Esophagus squamous epithelium (tissue), 5 donors: ENCODE data around the gene ZWILCH. TPM values are rescaled to one million over a fixed set of nuclear protein-coding genes. Genes with fewer than 3 reads are reported as not detected.
"Not testable (repeated sequence)": the region's sequence is repeated elsewhere in the genome, so short reads cannot be mapped to it uniquely, and the experiment has no call there.

Experiments used
- DNase-seq: peaks from one replicate; lab custom pipeline; 2025; lab: John Stamatoyannopoulos, UW
- H3K27ac ChIP-seq, 4 donors: fragments of 200-600 bp; sonication (generic); one replicate each; pipeline ENCODE4 v1.5.1; 2016 to 2019; ENCODE audit warnings: mild to moderate bottlenecking in 1 of 4
- H3K27me3 ChIP-seq, 4 donors: fragments of 200-600 bp; sonication (generic); 1 replicate in 3 of 4; 2 replicates in 1 of 4; pipeline versions ENCODE4 v1.5.1 to v1.6.0; 2017 to 2021; ENCODE audit warnings: antibody characterized with exemption in 1 of 4
- H3K36me3 ChIP-seq, 3 donors: fragments of 200-600 bp; sonication (generic); one replicate each; pipeline ENCODE4 v1.5.1; 2016 to 2019
- H3K4me1 ChIP-seq, 3 donors: fragments of 200-600 bp; sonication (generic); one replicate each; pipeline ENCODE4 v1.5.1; 2017 to 2019
- H3K4me3 ChIP-seq, 4 donors: fragments of 200-600 bp; sonication (generic); 1 replicate in 3 of 4; 2 replicates in 1 of 4; pipeline ENCODE4 v1.5.1; 2016 to 2019; ENCODE audit warnings: mild to moderate bottlenecking in 2 of 4, moderate library complexity in 1 of 4
- H3K9me3 ChIP-seq, 3 donors: fragments of 200-600 bp; sonication (generic); one replicate each; pipeline ENCODE4 v1.5.1; 2016 to 2019
- CTCF ChIP-seq, 6 experiments: fragments of 450-650 bp in 4 of 6; fragments of 200-600 bp in 2 of 6; sonication (generic) in 2 of 6; IDR thresholded peaks; one replicate each; pipeline ENCODE4 v1.5.1; 2016 to 2019; ENCODE audit warnings: antibody characterized with exemption in 6 of 6, mild to moderate bottlenecking in 4 of 6, moderate library complexity in 4 of 6
- POLR2A ChIP-seq, 4 donors: fragments of 450-650 bp; IDR thresholded peaks; one replicate each; pipeline ENCODE4 v1.6.1; 2017; ENCODE audit warnings: antibody characterized with exemption in 4 of 4, mild to moderate bottlenecking in 4 of 4, moderate library complexity in 3 of 4
- WGBS, 2 donors: methylation state at CpG; one replicate each; pipeline ENCODE4 v1.1.5; 2018; 5-methylcytosine and 5-hydroxymethylcytosine counted together
- intact Hi-C: fragments of 100-400 bp; cut with DNase I; formaldehyde crosslinking; loops from one replicate; pipeline ENCODE4 v1.15.0; 2022
- total RNA-seq, 4 donors: library from RNA; depleted of rRNA; stranded (reverse); fragments of >200 nt; gene quantifications; one replicate each; pipeline ENCODE4 v1.1.0, GENCODE V29; 2016
- donor health status: DM: yes; HTN: yes; CAD: no.

ZWILCH gene
- total RNA-seq, 4 donors from 2014 or later = 4.5 to 21.2 (median 11.4) TPM

GRCh38 chr15:66588537-66588936 lies 83.4 kb downstream of the ZWILCH start:
- no peaks in the 10 kb centered on the region for H3K9me3 ChIP-seq
- intact Hi-C loops = no loop called here
- H3K4me1 ChIP-seq = no peaks in the 10 kb centered on the region
- TF ChIP-seq POLR2A (IDR thresholded peaks at IDR 0.05) = no peak
- TF ChIP-seq CTCF (IDR thresholded peaks at IDR 0.05) = peak in 1 of 6 experiments; percentile 11
- no peak overlapping the region for H3K27ac ChIP-seq
- H3K36me3 ChIP-seq = no peaks in the 10 kb centered on the region
- no peak overlapping the region for H3K4me3 ChIP-seq
- no peak for DNase-seq
- peaks cover 0 to 9% (median 0%) of the 10 kb centered on the region in 4 donors for H3K27me3 ChIP-seq
- 48 to 50% methylated on average over 1 to 5 of the region's 5 CpGs for WGBS, 2 donors

- no peak overlapping the region for H3K27ac ChIP-seq
- 80 to 86% methylated on average over 2 of the region's 8 CpGs for WGBS, 2 donors
- DNase-seq = no peak
- intact Hi-C loops = no loop called here
- H3K36me3 ChIP-seq = no peaks in the 10 kb centered on the region
- no peaks in the 10 kb centered on the region for H3K4me1 ChIP-seq
- TF ChIP-seq POLR2A (IDR thresholded peaks at IDR 0.05) (no peak), CTCF (IDR thresholded peaks at IDR 0.05) (no peak)
- no peak overlapping the region for H3K4me3 ChIP-seq
- peaks cover 0 to 9% (median 0%) of the 10 kb centered on the region in 4 donors for H3K27me3 ChIP-seq
- H3K9me3 ChIP-seq = no peaks in the 10 kb centered on the region
These were observed 83.8 kb downstream of the ZWILCH start for GRCh38 chr15:66588971-66589370.

- intact Hi-C loops, DNase-seq, H3K4me3 ChIP-seq, H3K4me1 ChIP-seq, H3K27me3 ChIP-seq, H3K36me3 ChIP-seq, H3K9me3 ChIP-seq, H3K27ac ChIP-seq: not testable (repeated sequence)
- WGBS, 2 donors = 79 to 86% methylated on average over 1 to 3 of the region's 6 CpGs
These were observed 84.3 kb downstream of the ZWILCH start for GRCh38 chr15:66589429-66589828.

GRCh38 chr15:66590435-66590834 lies 85.3 kb downstream of the ZWILCH start:
- DNase-seq = no peak
- intact Hi-C loops = no loop called here
- TF ChIP-seq CTCF (IDR thresholded peaks at IDR 0.05) (no peak), POLR2A (IDR thresholded peaks at IDR 0.05) (no peak)

GRCh38 chr15:66591322-66591862 lies 86.3 kb downstream of the ZWILCH start:
- intact Hi-C loops = no loop called here
- DNase-seq = no peak
- Histone ChIP-seq H3K9me3 (no peaks in the 10 kb centered on the region), H3K27ac (no peak overlapping the region), H3K36me3 (no peaks in the 10 kb centered on the region), H3K4me1 (no peaks in the 10 kb centered on the region), H3K27me3 (peaks cover 0 to 4% (median 0%) of the 10 kb centered on the region in 4 donors), H3K4me3 (no peak overlapping the region)
- WGBS, 2 donors = 84 to 93% methylated on average over 2 to 4 of the region's 4 CpGs
- no peak for TF ChIP-seq POLR2A (IDR thresholded peaks at IDR 0.05)
- TF ChIP-seq CTCF (IDR thresholded peaks at IDR 0.05) = no peak

More at GRCh38 chr15:66590435-66590834, 85.3 kb downstream of the ZWILCH start:
- no peaks in the 10 kb centered on the region for H3K9me3 ChIP-seq
- peaks cover 0 to 9% (median 0%) of the 10 kb centered on the region in 4 donors for H3K27me3 ChIP-seq
- H3K36me3 ChIP-seq = no peaks in the 10 kb centered on the region
- H3K4me3 ChIP-seq = no peak overlapping the region
- no peak overlapping the region for H3K27ac ChIP-seq
- WGBS, 2 donors = 67 to 77% methylated on average over 2 of the region's 2 CpGs
- no peaks in the 10 kb centered on the region for H3K4me1 ChIP-seq
